Sigmoid colon (tissue), 7 donors: ENCODE results near the gene SCO2. TPM values are rescaled to one million over a fixed set of nuclear protein-coding genes. Genes with fewer than 3 reads are reported as not detected.
"Not testable (repeated sequence)": the region's sequence is repeated elsewhere in the genome, so short reads cannot be mapped to it uniquely, and the experiment has no call there.

Experiments
- DNase-seq: peaks from one replicate; pipeline ENCODE4 v3.0.0-alpha.2; 2019
- H3K27ac ChIP-seq, 4 donors: fragments of 200-600 bp; sonication (generic); one replicate each; pipeline ENCODE4 v1.5.1; 2016 to 2019; ENCODE audit warnings: mild to moderate bottlenecking in 1 of 4
- H3K27me3 ChIP-seq, 3 donors: fragments of 200-600 bp; sonication (generic); one replicate each; pipeline ENCODE4 v1.5.1; 2019; ENCODE audit warnings: mild to moderate bottlenecking in 1 of 3
- H3K36me3 ChIP-seq, 4 donors: fragments of 200-600 bp; sonication (generic); one replicate each; pipeline ENCODE4 v1.5.1; 2016 to 2019
- H3K4me1 ChIP-seq, 4 donors: fragments of 200-600 bp; sonication (generic); one replicate each; pipeline ENCODE4 v1.5.1; 2017 to 2019
- H3K4me3 ChIP-seq, 4 donors: fragments of 200-600 bp; sonication (generic); one replicate each; pipeline ENCODE4 v1.5.1; 2017 to 2019; ENCODE audit warnings: mild to moderate bottlenecking in 2 of 4, moderate library complexity in 1 of 4
- H3K9me3 ChIP-seq, 4 donors: fragments of 200-600 bp in 3 of 4; sonication (generic) in 3 of 4; one replicate each; pipeline versions ENCODE4 v1.5.1 to v1.6.1; 2013 to 2019
- CTCF ChIP-seq, 4 experiments: fragments of 450-650 bp in 3 of 4; fragments of 200-600 bp in 1 of 4; IDR thresholded peaks; one replicate each; pipeline ENCODE4 v1.5.1; 2016 to 2019; ENCODE audit warnings: antibody characterized with exemption in 4 of 4, mild to moderate bottlenecking in 3 of 4, moderate library complexity in 2 of 4
- EP300 ChIP-seq, 4 donors: sonication (generic); formaldehyde crosslinking; IDR thresholded peaks; one replicate each; pipeline ENCODE4 v1.6.1; 2017; ENCODE audit warnings: antibody characterized with exemption in 4 of 4
- POLR2A ChIP-seq, 2 donors: fragments of 450-650 bp; IDR thresholded peaks; one replicate each; pipeline ENCODE4 v1.6.1; 2016; ENCODE audit warnings: antibody characterized with exemption in 2 of 2, mild to moderate bottlenecking in 2 of 2, moderate library complexity in 2 of 2
- POLR2AphosphoS5 ChIP-seq, 4 donors: sonication (generic); formaldehyde crosslinking; IDR thresholded peaks; one replicate each; pipeline ENCODE4 v1.6.1; 2017; ENCODE audit warnings: antibody characterized with exemption in 4 of 4
- WGBS, 2 donors: extraction: QIAGEN DNeasy Blood & Tissue Kit; methylation state at CpG; one replicate each; pipeline ENCODE4 v1.1.7; 2013; 5-methylcytosine and 5-hydroxymethylcytosine counted together
- intact Hi-C: fragments of 100-400 bp; cut with DNase I; formaldehyde crosslinking; loops from one replicate; pipeline ENCODE4 v1.15.1; 2023
- polyA plus RNA-seq, 3 donors: library from polyadenylated mRNA; stranded (reverse); fragments of 200-250 nt; gene quantifications; one replicate each; pipeline ENCODE4 v1.2.3, GENCODE V29; 2013
- total RNA-seq, 4 donors: library from RNA; depleted of rRNA; stranded (reverse); fragments of >200 nt; gene quantifications; one replicate each; pipeline ENCODE4 v1.1.0, GENCODE V29; 2016
- donor health status: healthy with polysubstance abuse.
- donor health status: Bipolar disorder and iron deficiency.
- donor health status: healthy.

SCO2 gene
- total and polyA plus RNA-seq, 7 donors = 1.3 to 5.4 (median 2.8) TPM; not detected in 1

DNA sequence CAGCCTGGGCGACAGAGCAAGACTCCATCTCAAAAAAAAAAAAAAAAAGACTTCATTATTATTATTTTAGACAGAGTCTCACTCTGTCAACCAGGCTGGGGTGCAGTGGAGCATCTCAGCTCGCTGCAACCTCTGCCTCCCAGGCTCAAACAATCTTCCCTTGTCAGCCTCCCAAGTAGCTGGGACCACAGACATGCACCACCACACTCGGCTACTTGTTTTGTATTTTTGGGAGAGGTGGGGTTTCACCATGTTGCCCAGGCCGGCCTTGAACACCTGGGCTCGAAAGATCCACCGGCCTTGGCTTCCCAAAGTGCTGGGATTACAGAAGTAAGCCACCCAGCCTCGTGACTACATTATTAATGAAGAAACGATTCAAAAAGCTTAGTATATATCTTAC, 9.7 kb upstream of the SCO2 start:
- no peak for DNase-seq
- Histone ChIP-seq H3K9me3 (no peaks in the 10 kb centered on the region), H3K27ac (peak overlapping the region in 1 of 4 donors; percentile 37), H3K36me3 (no peaks in the 10 kb centered on the region), H3K27me3 (peaks cover 27 to 91% (median 52%) of the 10 kb centered on the region in 3 donors), H3K4me1 (peaks cover 0 to 36% (median 24%) of the 10 kb centered on the region in 4 donors), H3K4me3 (no peak overlapping the region)
- 85 to 92% methylated on average over 7 to 8 of the region's 8 CpGs for WGBS, 2 donors
- TF ChIP-seq POLR2A (IDR thresholded peaks at IDR 0.05) = no peak
- intact Hi-C loops = no loop called here

GRCh38 chr22:50533856-50534711, 8.7 kb upstream of the SCO2 start:
- H3K27me3 ChIP-seq = peaks cover 33 to 98% (median 62%) of the 10 kb centered on the region in 3 donors
- peak overlapping the region in 3 of 4 donors; percentile 33 to 47 (median 37) for H3K27ac ChIP-seq
- DNase-seq, H3K36me3 ChIP-seq, H3K9me3 ChIP-seq, intact Hi-C loops, H3K4me3 ChIP-seq: not testable (repeated sequence)
- peaks cover 0 to 43% (median 33%) of the 10 kb centered on the region in 4 donors for H3K4me1 ChIP-seq
- WGBS, 2 donors = 62 to 70% methylated on average over 21 of the region's 21 CpGs
- peak in 2 of 4 donors; percentile 33 to 42 for TF ChIP-seq POLR2AphosphoS5 (IDR thresholded peaks at IDR 0.05)

DNA sequence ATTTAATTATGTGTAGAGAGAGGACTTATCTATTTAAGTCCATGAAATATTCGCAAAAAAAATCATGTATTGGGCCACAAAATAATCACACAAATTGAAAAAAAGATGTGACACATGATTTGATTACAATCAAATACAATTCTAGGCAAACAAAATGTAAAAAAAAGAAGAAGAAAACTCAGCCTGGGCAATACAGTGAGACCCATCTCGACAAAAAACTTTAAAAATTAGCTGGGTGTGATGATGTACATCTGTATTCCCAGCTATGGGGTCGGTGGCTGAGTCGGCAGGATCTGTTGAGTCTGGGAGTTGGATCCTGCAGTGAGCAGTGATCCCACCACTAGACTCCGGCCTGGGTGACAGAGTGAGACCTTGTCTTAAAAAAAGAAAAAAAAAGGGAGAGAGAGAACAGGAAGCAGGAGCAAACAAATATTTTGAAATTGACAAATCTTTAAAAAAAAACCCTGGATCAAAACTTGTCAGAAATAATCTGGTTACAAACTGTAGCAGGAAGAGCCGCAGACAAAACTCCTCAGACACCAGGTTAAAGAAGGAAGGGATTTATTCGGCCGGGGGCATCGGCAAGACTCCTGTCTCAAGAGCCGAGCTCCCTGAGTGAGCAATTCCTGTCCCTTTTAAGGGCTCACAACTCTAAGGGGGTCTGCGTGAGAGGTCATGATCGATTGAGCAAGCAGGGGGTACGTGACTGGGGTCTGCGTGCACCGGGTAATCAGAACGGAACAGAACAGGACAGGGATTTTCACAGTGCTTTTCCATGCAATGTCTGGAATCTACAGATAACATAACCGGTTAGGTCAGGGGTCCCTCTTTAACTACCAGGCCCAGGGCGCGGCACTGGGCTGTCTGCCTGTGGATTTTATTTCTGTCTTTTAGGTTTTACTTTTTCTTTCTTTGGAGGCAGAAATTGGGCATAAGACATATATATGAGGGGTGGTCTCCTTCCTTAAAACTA, 7.7 kb upstream of the SCO2 start:
- H3K27ac ChIP-seq = peak overlapping the region in 3 of 4 donors; percentile 79 to 93 (median 83)
- intact Hi-C loops = no loop called here
- no peaks in the 10 kb centered on the region for H3K9me3 ChIP-seq
- no peak for DNase-seq
- WGBS, 2 donors = 75 to 83% methylated on average over 19 of the region's 19 CpGs
- H3K4me1 ChIP-seq = peaks cover 0 to 42% (median 33%) of the 10 kb centered on the region in 4 donors
- H3K4me3 ChIP-seq = peak overlapping the region in 1 of 4 donors; percentile 54
- TF ChIP-seq POLR2A (IDR thresholded peaks at IDR 0.05) (no peak), POLR2AphosphoS5 (IDR thresholded peaks at IDR 0.05) (no peak), EP300 (IDR thresholded peaks at IDR 0.05) (no peak), CTCF (IDR thresholded peaks at IDR 0.05) (no peak)
- H3K27me3 ChIP-seq = peaks cover 33 to 92% (median 63%) of the 10 kb centered on the region in 3 donors
- H3K36me3 ChIP-seq = no peaks in the 10 kb centered on the region

DNA sequence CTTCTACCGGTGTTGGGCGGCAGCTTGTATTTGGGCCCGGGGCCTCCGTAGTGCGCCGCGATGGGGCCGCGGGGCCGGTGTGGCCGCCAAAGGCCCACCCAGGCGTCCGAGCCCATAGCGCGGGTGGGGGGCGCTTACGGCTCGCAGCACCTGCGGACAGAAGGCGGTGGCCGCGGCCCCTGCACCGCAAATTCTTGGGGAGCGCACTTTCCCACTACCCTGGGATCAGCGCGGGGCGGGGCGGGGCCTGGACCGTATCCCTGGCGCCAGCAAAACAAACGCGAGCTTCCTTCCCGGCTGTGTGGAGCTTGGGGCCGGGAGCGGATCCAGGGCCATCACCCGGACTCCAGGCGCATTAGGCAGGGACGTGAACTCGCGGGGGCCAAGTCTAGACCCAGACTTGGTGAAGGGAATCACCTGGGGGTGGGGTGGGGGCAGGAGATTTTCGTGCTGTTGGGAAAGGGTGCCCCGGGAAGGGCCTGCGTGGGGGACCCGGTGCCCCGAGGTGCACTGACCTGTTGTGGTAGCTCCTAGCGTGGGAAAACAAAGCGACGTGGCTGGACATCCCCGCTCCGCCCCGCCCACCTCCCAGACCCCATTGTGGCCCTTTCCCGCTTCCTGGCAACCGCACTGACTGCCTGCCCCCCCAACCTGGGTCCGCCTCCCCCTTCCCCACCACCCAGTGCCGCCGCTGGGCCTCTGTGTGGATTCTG, 6.7 kb upstream of the SCO2 start:
- Histone ChIP-seq H3K27ac (peak overlapping the region; percentile 73 to 93 (median 81)), H3K9me3 (no peaks in the 10 kb centered on the region), H3K4me1 (peaks cover 0 to 46% (median 35%) of the 10 kb centered on the region in 4 donors), H3K36me3 (no peaks in the 10 kb centered on the region), H3K4me3 (peak overlapping the region; percentile 39 to 54 (median 50)), H3K27me3 (peaks cover 33 to 84% (median 63%) of the 10 kb centered on the region in 3 donors)
- DNase-seq = peak; percentile 92
- intact Hi-C loops = no loop called here
- 4% methylated on average over 56 of the region's 56 CpGs for WGBS, 2 donors
- TF ChIP-seq EP300 (IDR thresholded peaks at IDR 0.05) (no peak), CTCF (IDR thresholded peaks at IDR 0.05) (no peak), POLR2A (IDR thresholded peaks at IDR 0.05) (peak in 1 of 2 donors; percentile 8), POLR2AphosphoS5 (IDR thresholded peaks at IDR 0.05) (peak; percentile 37 to 63 (median 46))

DNA sequence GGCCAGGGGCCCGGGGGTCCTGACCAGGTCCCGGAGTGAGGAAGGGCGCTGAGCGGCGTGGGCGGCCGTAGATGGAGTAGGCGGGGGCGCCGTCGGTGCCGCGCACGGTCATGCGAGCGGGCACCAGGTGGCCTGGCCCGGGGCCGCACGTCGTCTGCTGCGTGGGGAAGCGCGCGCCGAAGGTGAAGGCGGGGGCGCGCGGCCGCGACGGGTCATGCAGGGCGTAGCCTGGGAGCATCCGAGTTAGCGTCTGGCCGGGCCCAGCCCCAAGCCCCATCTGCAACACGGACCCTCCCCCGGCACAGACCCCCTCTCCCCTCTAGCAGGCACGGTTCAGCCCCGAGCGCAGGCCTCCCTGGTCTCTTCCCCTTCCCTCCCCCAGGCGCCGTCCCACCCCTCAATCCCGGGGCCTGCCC, 6.2 kb upstream of the SCO2 start:
- intact Hi-C loops = no loop called here
- peaks cover 0 to 52% (median 40%) of the 10 kb centered on the region in 4 donors for H3K4me1 ChIP-seq
- WGBS, 2 donors = 1% methylated on average over 44 of the region's 44 CpGs
- H3K27ac ChIP-seq = peak overlapping the region; percentile 73 to 93 (median 81)
- no peaks in the 10 kb centered on the region for H3K9me3 ChIP-seq
- no peaks in the 10 kb centered on the region for H3K36me3 ChIP-seq
- no peak for DNase-seq
- H3K27me3 ChIP-seq = peaks cover 33 to 79% (median 63%) of the 10 kb centered on the region in 3 donors
- peak overlapping the region; percentile 39 to 54 (median 50) for H3K4me3 ChIP-seq
- no peak for TF ChIP-seq EP300 (IDR thresholded peaks at IDR 0.05)
- TF ChIP-seq POLR2AphosphoS5 (IDR thresholded peaks at IDR 0.05) = peak in 1 of 4 donors; percentile 5
